Activated T-helper 1 cell treated with Interleukin-2 at 50 U/mL for 16 hours (primary cell): Measurements from ENCODE around the gene PXK.

Source experiments
- DNase-seq: peaks from one replicate; pipeline ENCODE4 v3.0.0-alpha.2; 2020; ENCODE audit warnings: low read depth

Gene PXK

DNA sequence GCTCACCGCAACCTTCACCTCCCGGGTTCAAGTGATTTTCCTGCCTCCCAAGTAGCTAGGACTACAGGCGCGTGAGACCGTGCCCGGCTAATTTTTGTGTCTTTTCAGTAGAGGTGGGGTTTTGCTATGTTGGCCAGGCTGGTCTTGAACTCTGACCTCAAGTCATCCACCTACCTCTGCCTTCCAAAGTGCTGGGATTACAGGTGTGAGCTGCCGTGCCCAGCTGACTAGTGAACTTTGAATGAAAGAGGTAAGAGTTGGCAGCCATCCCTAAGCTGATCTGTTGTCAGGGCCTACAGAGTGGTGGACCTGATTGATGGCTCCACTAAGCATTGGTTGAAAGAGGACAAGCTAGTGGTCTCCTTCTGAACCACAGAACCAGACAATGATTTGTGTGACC lies 15.3 kb downstream of the PXK start:
- DNase-seq: no peak

GRCh38 chr3:58349792-58350626 lies 17.3 kb downstream of the PXK start:
- DNase-seq: no peak

GRCh38 chr3:58350627-58351013 lies 17.9 kb downstream of the PXK start:
- DNase-seq: no peak

- no peak for DNase-seq
Observed at GRCh38 chr3:58351920-58352319, 19.2 kb downstream of the PXK start.

DNA sequence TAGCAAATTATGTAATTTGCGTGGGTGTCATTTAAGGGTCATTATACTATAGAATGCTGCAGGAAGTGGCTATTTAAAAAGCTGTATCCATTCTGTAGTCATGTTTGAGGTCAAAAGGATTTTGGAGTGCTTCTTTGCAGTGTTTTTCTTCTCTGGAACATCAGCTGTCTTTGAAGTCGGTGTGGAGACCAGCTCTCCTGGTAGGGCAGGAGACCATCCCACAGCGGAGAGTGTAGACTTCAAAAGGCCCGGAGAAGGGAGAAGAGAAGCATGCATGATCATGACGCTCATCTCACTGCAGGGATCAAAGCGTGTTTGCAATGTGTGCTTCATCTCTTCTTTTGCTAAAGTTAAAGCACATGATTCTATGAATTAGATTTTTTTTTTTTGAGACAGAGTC lies 19.9 kb downstream of the PXK start:
- no peak for DNase-seq

DNA sequence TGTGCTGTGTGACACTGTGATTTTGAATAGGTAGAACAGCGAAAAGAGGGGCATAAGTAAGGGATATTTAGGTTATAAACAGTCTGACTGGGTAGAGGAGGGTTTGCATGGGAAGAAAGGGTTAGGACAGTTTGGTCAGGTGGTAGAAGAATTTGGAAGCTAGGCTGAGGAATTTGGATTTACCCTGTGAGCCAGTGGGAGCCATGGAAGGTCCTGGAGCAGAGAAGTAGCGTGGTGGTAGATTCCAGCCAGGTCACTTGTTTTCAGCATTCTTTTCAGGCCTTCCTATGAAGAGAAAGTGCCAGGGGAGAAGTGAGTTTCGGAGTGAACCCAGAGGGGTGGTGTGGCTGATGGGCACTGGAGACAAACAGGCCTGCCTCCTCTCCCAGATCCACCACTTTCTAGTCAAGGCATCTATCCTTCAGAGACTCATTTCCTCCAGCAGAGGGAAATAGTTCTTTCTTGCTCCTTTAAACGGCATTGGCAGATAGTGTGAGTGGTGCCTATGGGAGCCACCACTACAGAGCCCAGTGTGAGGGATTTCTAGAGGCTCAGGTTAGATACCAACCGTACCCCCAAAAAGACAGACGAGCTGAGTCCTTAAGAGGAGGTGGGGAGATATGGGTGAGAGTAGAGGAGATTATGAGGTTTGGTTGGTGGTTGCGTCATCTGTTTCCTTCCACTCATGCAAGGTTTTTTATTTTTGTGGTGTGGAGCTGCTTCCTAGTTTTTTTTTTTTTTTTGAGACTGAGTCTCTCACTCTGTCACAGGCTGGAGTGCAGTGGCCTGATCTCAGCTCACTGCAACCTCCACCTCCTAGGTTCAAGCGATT lies 21.2 kb downstream of the PXK start:
- DNase-seq: no peak

DNA sequence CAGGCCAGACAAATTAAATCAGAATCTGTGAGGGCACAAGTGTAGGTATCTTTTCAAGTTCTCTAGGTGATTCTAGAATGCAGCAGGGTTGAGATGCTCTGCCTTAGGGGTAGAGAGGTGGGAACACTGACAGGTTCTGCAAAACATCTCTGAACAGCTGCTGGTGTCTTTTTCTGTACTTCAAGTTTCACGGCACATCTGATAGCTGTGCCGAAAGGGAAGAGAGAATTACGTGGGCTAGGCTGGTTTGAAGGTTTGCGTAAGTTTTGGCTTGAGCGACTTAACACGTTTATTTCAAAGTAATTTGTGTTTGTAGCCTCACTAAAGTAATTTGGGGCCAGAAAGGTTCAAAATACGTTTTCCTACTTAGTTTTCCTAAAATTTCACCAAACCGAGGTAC lies 22.5 kb downstream of the PXK start:
- DNase-seq: no peak

GRCh38 chr3:58356054-58356453 lies 23.4 kb downstream of the PXK start:
- no peak for DNase-seq

DNA sequence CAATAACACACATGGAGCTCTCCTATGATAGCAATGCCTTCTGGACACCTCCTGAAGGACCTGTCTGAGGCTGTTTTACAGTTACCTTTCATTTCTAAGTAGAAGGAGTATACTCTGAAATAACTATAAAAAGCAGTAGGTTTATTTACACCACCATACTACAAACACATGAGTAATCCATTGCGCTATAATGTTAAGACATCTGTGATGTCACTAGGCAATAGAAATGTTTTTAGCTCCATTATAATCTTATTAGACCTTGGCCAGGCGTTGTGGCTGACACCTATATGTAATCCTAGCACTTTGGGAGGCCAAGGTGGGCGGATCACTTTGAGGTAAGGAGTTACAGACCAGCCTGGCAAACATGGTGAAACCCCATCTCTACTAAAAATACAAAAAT lies 24.7 kb downstream of the PXK start:
- no peak for DNase-seq

DNA sequence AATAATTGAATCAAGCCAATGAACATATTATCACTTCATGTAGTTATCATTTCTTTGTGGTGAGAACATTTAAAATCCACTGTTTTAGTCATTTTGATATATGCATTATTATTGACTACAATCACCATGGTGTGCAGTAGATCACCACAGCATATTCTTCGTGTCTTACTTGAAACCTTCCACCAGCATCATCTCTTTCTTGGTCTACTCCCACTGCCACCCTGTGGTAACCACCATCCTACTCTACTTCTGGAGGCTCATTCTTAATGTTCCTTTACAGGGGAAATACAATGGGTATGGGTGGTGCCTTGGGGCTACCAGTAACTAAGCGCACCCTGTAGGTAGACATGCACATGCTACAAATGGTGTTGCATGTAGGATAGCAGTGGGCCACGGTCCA lies 25.4 kb downstream of the PXK start:
- DNase-seq: no peak

DNA sequence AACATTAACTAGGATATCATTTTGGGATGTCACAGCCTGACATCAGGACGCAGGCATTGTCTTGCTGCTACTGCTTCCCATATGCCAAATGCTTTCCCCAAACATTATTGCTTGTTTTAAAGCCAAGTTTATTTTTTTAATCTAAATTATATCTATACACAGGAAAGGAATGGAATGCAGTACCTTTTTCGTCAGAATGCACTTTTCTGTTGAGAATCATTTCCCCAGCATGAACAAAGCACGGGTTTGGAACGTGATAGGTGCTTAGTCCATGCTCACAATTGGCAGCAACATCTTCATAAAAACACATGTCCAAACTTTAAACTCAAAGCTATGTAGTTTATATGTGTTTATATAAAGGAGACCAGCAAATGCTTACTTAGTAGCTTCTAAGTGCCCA lies 26.1 kb downstream of the PXK start:
- no peak for DNase-seq

DNA sequence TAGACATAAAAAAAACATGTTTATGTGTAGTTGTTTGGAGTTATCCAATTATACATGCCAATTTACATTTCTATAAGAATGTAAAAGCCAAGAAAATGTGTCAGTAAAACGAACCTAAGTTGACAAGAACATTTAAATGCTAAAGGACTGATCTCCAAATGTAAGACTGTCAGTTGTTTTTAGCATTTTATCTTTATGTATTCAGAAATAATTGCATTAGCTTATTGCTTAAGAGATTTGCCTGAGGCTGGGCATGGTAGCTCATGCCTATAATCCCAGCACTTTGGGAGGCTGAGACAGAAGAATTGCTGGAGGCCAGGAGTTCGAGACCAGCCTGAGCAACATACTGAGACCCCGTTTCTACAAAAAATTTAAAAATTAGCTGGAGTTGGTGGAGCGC lies 26.9 kb downstream of the PXK start:
- no peak for DNase-seq

DNA sequence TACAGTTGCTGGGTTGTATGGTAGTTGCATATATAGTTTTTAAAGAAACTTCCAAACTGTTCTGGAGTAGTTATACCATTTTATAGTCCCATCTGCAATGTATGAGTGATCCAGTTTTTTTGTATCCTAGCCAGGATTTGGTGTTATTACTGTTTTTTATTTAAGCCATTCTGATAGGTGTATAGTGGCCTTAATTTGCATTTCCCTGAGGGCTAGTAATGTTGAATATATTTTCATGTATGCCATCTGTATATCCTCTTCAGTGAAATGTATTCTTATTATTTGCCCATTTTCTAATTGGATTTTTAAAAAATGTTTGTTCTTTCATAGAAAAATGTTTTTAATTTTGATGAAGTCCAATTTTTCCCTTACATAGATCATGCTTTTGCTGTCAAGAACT lies 29.2 kb downstream of the PXK start:
- DNase-seq: no peak

DNA sequence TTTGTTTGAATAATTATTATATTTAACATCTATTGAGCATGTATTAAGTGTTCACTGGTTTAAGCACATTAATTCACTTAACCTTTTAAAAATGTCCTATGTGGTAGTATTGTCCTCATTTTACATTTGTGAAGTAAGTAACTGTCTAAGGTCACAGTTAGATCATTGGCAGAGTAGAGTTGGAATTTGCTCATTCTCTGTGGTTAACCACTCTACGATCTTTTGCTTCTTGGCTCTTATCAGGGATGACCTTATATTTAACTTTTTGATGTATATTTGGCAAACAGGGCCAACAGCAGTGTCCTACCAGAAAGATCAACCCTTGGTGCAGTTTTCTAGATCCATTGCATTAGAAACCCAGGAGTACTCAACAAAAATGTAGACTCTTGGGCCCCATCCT lies 34.0 kb downstream of the PXK start:
- no peak for DNase-seq

DNA sequence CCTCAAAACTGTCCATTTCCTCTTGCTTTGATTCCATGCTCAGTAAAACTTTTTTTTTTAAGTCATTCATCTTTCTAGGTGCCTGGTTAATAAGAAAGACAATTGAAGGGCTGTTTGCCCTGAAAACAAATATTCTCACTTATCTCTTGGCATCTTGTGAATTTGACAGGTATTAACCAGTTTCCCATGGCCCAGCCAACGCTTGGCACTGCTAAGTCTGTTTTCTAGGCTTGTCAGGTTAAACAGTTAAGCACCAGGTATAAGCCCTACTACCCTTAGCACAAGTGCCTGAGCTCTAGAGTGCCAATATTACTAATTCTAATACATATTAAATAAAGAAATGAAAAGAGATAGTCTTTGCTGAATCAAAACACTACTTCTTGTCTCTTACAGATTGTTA lies 36.3 kb downstream of the PXK start:
- DNase-seq: no peak

- no peak for DNase-seq
Observed at GRCh38 chr3:58369876-58370275, 37.2 kb downstream of the PXK start.

DNA sequence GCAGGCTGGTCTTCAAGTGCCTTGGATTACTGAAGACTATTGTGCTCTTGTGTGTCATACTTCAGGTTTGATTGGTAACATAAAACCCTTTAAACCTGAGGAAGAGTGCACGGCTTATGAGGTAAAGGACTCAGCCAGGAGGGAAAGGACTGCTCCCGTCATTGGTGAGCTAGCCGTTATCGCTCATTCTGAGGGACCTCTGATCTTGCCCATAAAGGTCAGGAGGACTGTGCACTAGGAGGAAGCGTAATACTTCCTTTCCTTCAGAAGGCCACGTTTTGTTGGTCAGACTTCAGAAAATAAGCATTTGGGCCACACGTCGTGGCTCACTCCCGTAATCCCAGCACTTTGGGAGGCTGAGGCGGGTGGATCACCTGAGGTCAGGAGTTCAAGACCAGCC lies 37.7 kb downstream of the PXK start:
- DNase-seq: no peak

DNA sequence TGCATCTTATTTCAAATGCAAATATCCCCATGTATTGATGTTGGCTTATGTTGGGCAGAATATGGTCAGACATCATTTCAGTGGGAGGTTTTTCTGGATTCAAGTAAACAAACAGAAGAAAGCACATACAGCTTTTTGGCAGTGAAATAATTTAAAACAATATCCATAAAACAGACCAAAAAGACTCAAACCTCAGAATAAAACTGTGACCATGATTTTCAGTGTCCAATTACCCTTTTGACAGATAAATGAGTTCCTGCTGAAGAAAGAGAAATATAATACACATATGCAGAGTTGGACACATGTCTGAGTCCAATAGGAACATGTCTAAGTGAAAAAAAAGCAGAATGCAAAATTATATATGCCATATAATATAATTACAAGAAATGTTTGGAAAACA lies 39.1 kb downstream of the PXK start:
- DNase-seq: no peak

DNA sequence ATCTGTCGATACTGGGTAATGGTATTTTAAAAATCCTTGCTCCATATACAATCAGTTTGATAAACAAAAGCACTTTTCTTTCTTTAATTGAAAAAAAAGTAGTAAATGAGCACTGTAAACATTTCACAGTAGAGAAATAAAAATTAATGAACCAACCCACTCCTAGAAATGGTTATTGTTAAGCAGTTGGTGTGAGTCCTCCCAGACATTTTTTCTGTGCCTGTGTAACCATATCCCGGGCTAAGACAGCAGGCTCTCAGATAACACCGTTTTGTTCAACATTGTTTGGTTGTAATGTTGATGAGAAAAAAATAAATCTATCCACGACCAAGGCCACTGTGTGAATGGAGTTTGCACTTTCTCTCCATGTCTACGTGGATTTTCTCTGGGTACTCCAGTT lies 42.6 kb downstream of the PXK start:
- no peak for DNase-seq

DNA sequence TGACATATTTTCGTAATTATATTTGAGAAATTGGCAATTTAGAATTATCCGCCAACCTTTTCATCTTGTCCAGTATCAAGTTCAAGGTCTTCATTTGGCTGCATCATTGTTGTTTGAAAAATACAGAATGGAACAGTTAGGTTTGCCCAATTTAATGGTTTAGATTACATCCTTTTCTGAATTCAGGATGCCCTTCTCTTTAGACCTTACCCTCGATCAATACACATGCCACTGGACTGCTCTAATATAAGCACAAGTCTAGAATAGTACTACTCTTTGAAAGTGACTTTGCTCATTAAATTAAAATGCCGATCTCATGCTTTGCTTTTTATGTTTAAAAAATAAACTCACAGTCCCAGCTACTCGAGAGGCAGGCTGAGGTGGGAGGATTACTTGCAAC lies 44.5 kb downstream of the PXK start:
- DNase-seq: no peak

GRCh38 chr3:58377750-58378149 lies 45.1 kb downstream of the PXK start:
- DNase-seq: no peak

GRCh38 chr3:58379351-58380073 lies 46.8 kb downstream of the PXK start:
- no peak for DNase-seq

GRCh38 chr3:58383476-58383875 lies 50.8 kb downstream of the PXK start:
- DNase-seq: no peak
